Heart right ventricle (tissue), 16 donors: Measurements from ENCODE around the gene RPS6KA1. TPM values are rescaled to one million over a fixed set of nuclear protein-coding genes. Genes with fewer than 3 reads are reported as not detected.
A peak's percentile ranks its signal among the peaks of the same experiment; 100 is the strongest.

Experiments used
- ATAC-seq, 8 donors: fragments of 200-7000 bp; cut with Tn5 transposase; one replicate each; pipeline ENCODE4 v1.9.1; 2020; ENCODE audit warnings: mild to moderate bottlenecking in 8 of 8, moderate library complexity in 8 of 8, moderate number of reproducible peaks in 1 of 8
- DNase-seq, 2 donors: peaks; one replicate each; pipeline ENCODE4 v3.0.0-alpha.2; 2020
- H3K27ac ChIP-seq, 10 donors: fragments of 200-600 bp; sonication (generic) in 2 of 10; one replicate each; pipeline versions ENCODE4 v1.5.0 to v1.8.0; 2020 to 2022; ENCODE audit warnings: mild to moderate bottlenecking in 3 of 10
- H3K27me3 ChIP-seq, 7 donors: fragments of 200-600 bp; one replicate each; pipeline ENCODE4 v1.8.0; 2021 to 2022; ENCODE audit warnings: mild to moderate bottlenecking in 2 of 7
- H3K36me3 ChIP-seq, 9 donors: fragments of 200-600 bp; sonication (generic) in 1 of 9; one replicate each; pipeline versions ENCODE4 v1.5.0 to v1.8.0; 2020 to 2022; ENCODE audit warnings: mild to moderate bottlenecking in 2 of 9
- H3K4me1 ChIP-seq, 9 donors: fragments of 200-600 bp; sonication (generic) in 1 of 9; one replicate each; pipeline versions ENCODE4 v1.5.0 to v1.8.0; 2020 to 2022; ENCODE audit warnings: mild to moderate bottlenecking in 4 of 9
- H3K4me3 ChIP-seq, 10 donors: fragments of 200-600 bp; sonication (generic) in 2 of 10; one replicate each; pipeline versions ENCODE4 v1.5.0 to v1.8.0; 2020 to 2022; ENCODE audit warnings: mild to moderate bottlenecking in 7 of 10, moderate library complexity in 2 of 10
- H3K9me3 ChIP-seq, 11 donors: fragments of 200-600 bp in 10 of 11; sonication (generic) in 2 of 11; one replicate each; pipeline versions ENCODE4 v1.5.0 to v1.8.0; 2013 to 2022; ENCODE audit warnings: mild to moderate bottlenecking in 2 of 11, control low read depth in 1 of 11, moderate library complexity in 1 of 11
- CTCF ChIP-seq, 9 donors: fragments of 200-600 bp; sonication (generic) in 2 of 9; IDR thresholded peaks; one replicate each; pipeline versions ENCODE4 v1.5.0 to v1.8.0; 2021 to 2022; ENCODE audit warnings: antibody characterized with exemption in 9 of 9, mild to moderate bottlenecking in 5 of 9, moderate library complexity in 1 of 9
- WGBS, 2 donors: extraction: QIAGEN DNeasy Blood & Tissue Kit; methylation state at CpG; one replicate each; pipeline ENCODE4 v1.1.7; 2013; ENCODE audit warnings: inconsistent platforms in 1 of 2; 5-methylcytosine and 5-hydroxymethylcytosine counted together
- intact Hi-C, 10 donors: fragments of 100-400 bp; cut with DNase I; formaldehyde crosslinking; loops; one replicate each; pipeline versions ENCODE4 v1.11.1 to v1.14.2; 2022
- polyA plus RNA-seq, 2 donors: library from polyadenylated mRNA; stranded (reverse); fragments of 200-250 nt; gene quantifications; one replicate each; pipeline ENCODE4 v1.2.3, GENCODE V29; 2013
- total RNA-seq, 10 donors: library from RNA; stranded (reverse); fragmentation: NEBNext Ultra II Directional in 3 of 10; extraction: Animal tissue kit (Norgen Biotek cat#: 25700) in 3 of 10; gene quantifications; one replicate each; pipeline versions ENCODE4 v1.2.1 to v1.2.4, GENCODE V29; 2021 to 2023
- donor health status: Arrhythmogenic right ventricular cardiomyopathy.
- donor health status: ischemic (EF 13 %, LVEDD 7.1; RV severe dilation, severe dysfunction).
- donor health status: healthy with polysubstance abuse.
- donor health status: DM: no; HTN: yes; CAD: no.
- donor health status: DM: no; HTN: no; CAD: no.
- donor health status: ischemic (EF 25% LVEDD 6.9; RV normal size, moderate dysfunction).
- donor health status: ischemic (EF 25% LVEDD 5.7; RV mildly dilated, moderate dysfunction).
- donor health status: healthy.
- donor health status: DM: yes; HTN: yes; CAD: no.
- donor health status: Ischemic cardiomyopathy.
- donor health status: ischemic (EF 35%, LVEDD 5.7; RV mildly dilated, moderate dysfunction).
- donor health status: nonischemic (EF 11% LVEDD 7.7; RV severe dilation, severe dysfunction).
- donor health status: DM: yes; HTN: yes; CAD: no.
- donor health status: PGD.
- donor health status: ischemic (EF 29% LVEDD 5.4; RV normal size, mild dysfunction).
- donor health status: nonischemic (EF 23%, LVEDD 6.1; RV moderate dilation, normal function).

RPS6KA1 gene
- total and polyA plus RNA-seq, 12 donors = 1.4 to 12.2 (median 2.8) TPM

GRCh38 chr1:26552720-26553119, 23.2 kb downstream of the RPS6KA1 start:
- no peak for DNase-seq
- intact Hi-C loops = no loop called here
- no peak for ATAC-seq
- Histone ChIP-seq H3K27me3 (no peaks in the 10 kb centered on the region), H3K4me3 (no peak overlapping the region), H3K4me1 (peaks cover 0 to 25% (median 0%) of the 10 kb centered on the region in 9 donors), H3K27ac (no peak overlapping the region), H3K36me3 (peaks cover 0 to 90% (median 0%) of the 10 kb centered on the region in 9 donors), H3K9me3 (no peaks in the 10 kb centered on the region)
- WGBS, 2 donors = 94 to 95% methylated on average over 6 of the region's 6 CpGs
- TF ChIP-seq CTCF (IDR thresholded peaks at IDR 0.05) = no peak

- H3K4me1 ChIP-seq = peaks cover 0 to 25% (median 0%) of the 10 kb centered on the region in 9 donors
- H3K36me3 ChIP-seq = peaks cover 0 to 92% (median 0%) of the 10 kb centered on the region in 9 donors
- ATAC-seq = peak in 1 of 8 donors; percentile 18
- WGBS, 2 donors = 89 to 90% methylated on average over 14 of the region's 14 CpGs
- no peak overlapping the region for H3K4me3 ChIP-seq
- H3K27ac ChIP-seq = no peak overlapping the region
- no peaks in the 10 kb centered on the region for H3K27me3 ChIP-seq
- TF ChIP-seq CTCF (IDR thresholded peaks at IDR 0.05) = no peak
- H3K9me3 ChIP-seq = no peaks in the 10 kb centered on the region
- DNase-seq = no peak
- intact Hi-C loops = no loop called here
Measured at GRCh38 chr1:26553942-26554682, 24.6 kb downstream of the RPS6KA1 start.

- WGBS, 2 donors = 97 to 98% methylated on average over 10 of the region's 10 CpGs
- ATAC-seq = no peak
- peaks cover 0 to 93% (median 0%) of the 10 kb centered on the region in 9 donors for H3K36me3 ChIP-seq
Measured at GRCh38 chr1:26554781-26555180, 25.2 kb downstream of the RPS6KA1 start.

GRCh38 chr1:26555550-26555981, 26.0 kb downstream of the RPS6KA1 start:
- Histone ChIP-seq H3K4me1 (peaks cover 0 to 25% (median 0%) of the 10 kb centered on the region in 9 donors), H3K9me3 (no peaks in the 10 kb centered on the region), H3K36me3 (peaks cover 0 to 96% (median 0%) of the 10 kb centered on the region in 9 donors), H3K27ac (no peak overlapping the region), H3K4me3 (no peak overlapping the region), H3K27me3 (no peaks in the 10 kb centered on the region)
- DNase-seq = no peak
- TF ChIP-seq CTCF (IDR thresholded peaks at IDR 0.05) = no peak
- 63 to 74% methylated on average over 11 of the region's 11 CpGs for WGBS, 2 donors
- peak in 2 of 8 donors; percentile 37 to 53 for ATAC-seq
- intact Hi-C loops = no loop called here

More at GRCh38 chr1:26554781-26555180, 25.2 kb downstream of the RPS6KA1 start:
- intact Hi-C loops = no loop called here
- H3K27ac ChIP-seq = no peak overlapping the region
- no peak for DNase-seq
- no peak overlapping the region for H3K4me3 ChIP-seq
- H3K27me3 ChIP-seq = no peaks in the 10 kb centered on the region
- no peak for TF ChIP-seq CTCF (IDR thresholded peaks at IDR 0.05)
- no peaks in the 10 kb centered on the region for H3K9me3 ChIP-seq
- H3K4me1 ChIP-seq = peaks cover 0 to 25% (median 0%) of the 10 kb centered on the region in 9 donors
